ENCODE data around the gene TMEM175. TPM values are rescaled to one million over a fixed set of nuclear protein-coding genes. Genes with fewer than 3 reads are reported as not detected.

The TMEM175 gene
- total and polyA plus RNA-seq, 9 donors = 10.6 to 28.4 (median 21.2) TPM

DNA sequence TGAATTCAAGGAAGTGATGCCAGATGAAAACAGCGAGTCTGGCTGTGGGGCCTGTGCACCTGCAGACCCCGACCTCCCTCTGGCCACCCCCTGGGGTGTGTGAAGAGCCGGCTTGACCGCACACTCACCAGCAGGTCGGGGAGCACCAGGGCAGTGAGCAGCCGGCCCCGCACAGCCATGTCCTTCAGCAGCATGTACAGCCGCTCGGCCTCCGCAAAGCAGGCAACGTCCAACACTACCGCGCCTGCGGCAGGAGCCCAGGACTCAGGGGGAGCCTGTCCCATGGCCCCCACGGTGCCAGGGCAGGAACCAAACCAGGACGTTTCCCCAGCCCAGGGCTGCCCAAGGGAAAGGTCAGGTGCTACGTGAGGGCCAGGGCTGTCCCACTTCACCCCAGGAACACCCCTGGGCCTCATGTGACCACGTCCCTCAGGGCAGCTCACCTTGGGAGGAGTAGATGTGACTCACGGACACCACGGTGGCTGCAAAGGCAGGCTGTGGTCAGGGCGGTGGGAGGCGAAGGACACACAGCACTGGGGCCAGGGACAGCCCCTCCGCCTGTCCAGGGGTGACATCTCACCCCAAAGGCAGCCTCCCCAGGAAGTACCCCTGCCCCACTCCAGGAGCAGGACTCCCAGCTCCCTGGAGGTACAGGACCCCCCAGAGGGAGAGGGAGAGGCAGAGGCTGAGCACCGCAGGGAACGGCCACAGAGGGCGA is 32.9 kb downstream of the TMEM175 start:
- 90% methylated on average over 20 to 26 of the region's 26 CpGs for WGBS, 3 donors
- intact Hi-C loops (cut with DNase I) = no loop called here
- TF ChIP-seq, protein P1, sequence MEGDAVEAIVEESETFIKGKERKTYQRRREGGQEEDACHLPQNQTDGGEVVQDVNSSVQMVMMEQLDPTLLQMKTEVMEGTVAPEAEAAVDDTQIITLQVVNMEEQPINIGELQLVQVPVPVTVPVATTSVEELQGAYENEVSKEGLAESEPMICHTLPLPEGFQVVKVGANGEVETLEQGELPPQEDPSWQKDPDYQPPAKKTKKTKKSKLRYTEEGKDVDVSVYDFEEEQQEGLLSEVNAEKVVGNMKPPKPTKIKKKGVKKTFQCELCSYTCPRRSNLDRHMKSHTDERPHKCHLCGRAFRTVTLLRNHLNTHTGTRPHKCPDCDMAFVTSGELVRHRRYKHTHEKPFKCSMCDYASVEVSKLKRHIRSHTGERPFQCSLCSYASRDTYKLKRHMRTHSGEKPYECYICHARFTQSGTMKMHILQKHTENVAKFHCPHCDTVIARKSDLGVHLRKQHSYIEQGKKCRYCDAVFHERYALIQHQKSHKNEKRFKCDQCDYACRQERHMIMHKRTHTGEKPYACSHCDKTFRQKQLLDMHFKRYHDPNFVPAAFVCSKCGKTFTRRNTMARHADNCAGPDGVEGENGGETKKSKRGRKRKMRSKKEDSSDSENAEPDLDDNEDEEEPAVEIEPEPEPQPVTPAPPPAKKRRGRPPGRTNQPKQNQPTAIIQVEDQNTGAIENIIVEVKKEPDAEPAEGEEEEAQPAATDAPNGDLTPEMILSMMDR (IDR thresholded peaks at IDR 0.05) = no peak
- TF ChIP-seq POLR2A (IDR thresholded peaks at IDR 0.05) (no peak), EP300 (IDR thresholded peaks at IDR 0.05) (no peak)
- no peaks in the 10 kb centered on the region for H3K27me3 ChIP-seq
- no peak overlapping the region for H3K4me3 ChIP-seq
- H3K4me1 ChIP-seq (ENCODE audit: insufficient read depth) = no peaks in the 10 kb centered on the region
- H3K36me3 ChIP-seq = no peaks in the 10 kb centered on the region
- no peak overlapping the region for H3K27ac ChIP-seq
- DNase-seq = no peak
- H3K9me3 ChIP-seq = no peaks in the 10 kb centered on the region

DNA sequence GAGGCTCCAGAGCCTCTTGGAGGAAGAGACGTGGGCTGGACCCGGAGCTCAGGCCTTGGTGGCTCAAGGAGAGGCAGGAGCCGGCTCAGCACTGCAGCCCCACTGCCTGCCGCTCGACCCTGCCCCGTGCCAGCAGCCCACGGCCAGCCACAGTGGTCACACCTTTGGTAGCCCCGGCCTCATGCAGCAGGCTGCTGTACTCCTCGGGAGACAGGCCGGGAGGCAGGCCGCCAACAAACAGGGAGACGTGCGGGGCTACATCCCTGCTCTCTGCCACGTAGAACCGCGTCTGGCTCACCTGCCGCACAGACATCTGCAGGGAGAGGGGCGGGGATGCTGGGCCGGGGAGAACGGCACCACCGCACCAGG is 33.5 kb downstream of the TMEM175 start:
- WGBS, 3 donors = 89 to 90% (median 90%) methylated on average over 19 to 21 of the region's 21 CpGs
- Histone ChIP-seq H3K4me1 (ENCODE audit: insufficient read depth) (no peaks in the 10 kb centered on the region), H3K4me3 (no peak overlapping the region), H3K9me3 (no peaks in the 10 kb centered on the region), H3K27ac (no peak overlapping the region), H3K36me3 (no peaks in the 10 kb centered on the region), H3K27me3 (no peaks in the 10 kb centered on the region)
- TF ChIP-seq, protein P1 (IDR thresholded peaks at IDR 0.05) = no peak
- no peak for TF ChIP-seq EP300 (IDR thresholded peaks at IDR 0.05)
- TF ChIP-seq POLR2A (IDR thresholded peaks at IDR 0.05) = no peak
- no peak for DNase-seq
- intact Hi-C loops (cut with DNase I) = no loop called here

DNA sequence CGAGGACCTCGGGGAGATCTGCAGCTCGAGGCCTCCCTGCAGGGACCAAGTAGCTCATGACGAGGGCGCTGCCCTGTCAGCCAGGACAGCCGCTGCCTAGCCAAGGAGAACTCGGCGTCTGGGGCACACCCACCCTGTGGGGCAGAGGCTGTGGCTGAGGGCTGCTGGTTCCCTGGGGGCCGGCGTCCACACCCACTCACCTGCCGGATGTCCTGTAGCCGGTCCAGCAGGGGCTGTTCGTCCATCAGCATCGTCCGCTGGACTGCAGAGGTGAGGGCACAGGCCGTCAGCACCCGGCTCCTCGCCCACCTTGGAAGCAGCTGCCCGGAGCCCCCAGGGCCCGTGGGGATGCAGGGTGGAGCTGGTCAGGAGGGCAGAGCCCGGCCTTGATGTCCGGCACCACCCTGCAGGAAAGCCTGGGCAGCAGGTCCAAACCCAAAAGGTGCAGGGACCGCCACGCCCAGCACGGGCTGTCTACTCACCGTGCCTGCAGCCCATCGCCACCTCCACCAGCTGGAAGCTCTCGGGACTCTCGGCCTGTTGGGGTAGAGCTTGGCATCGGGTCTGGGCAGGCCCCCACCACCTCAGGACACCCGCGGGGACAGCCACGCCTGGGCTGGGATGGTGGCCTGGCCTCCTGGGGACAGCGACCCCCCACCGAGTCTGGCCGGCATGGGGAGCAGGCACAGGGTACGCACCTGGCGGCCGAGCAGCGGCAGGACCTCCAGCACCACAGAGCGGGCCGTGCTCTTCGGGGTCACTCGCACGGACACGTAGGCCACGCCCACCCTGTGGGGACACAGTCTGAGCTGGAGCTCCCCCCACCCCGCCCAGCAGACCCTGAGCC is 34.2 kb downstream of the TMEM175 start:
- intact Hi-C loops (cut with DNase I) = no loop called here
- Histone ChIP-seq H3K27ac (no peak overlapping the region), H3K4me3 (no peak overlapping the region), H3K4me1 (ENCODE audit: insufficient read depth) (no peaks in the 10 kb centered on the region), H3K36me3 (no peaks in the 10 kb centered on the region), H3K9me3 (no peaks in the 10 kb centered on the region), H3K27me3 (no peaks in the 10 kb centered on the region)
- WGBS, 3 donors = 88 to 92% (median 89%) methylated on average over 40 to 48 of the region's 48 CpGs
- no peak for DNase-seq
- TF ChIP-seq, protein P1 (IDR thresholded peaks at IDR 0.05) = no peak
- TF ChIP-seq EP300 (IDR thresholded peaks at IDR 0.05) (no peak), POLR2A (IDR thresholded peaks at IDR 0.05) (no peak)

DNA sequence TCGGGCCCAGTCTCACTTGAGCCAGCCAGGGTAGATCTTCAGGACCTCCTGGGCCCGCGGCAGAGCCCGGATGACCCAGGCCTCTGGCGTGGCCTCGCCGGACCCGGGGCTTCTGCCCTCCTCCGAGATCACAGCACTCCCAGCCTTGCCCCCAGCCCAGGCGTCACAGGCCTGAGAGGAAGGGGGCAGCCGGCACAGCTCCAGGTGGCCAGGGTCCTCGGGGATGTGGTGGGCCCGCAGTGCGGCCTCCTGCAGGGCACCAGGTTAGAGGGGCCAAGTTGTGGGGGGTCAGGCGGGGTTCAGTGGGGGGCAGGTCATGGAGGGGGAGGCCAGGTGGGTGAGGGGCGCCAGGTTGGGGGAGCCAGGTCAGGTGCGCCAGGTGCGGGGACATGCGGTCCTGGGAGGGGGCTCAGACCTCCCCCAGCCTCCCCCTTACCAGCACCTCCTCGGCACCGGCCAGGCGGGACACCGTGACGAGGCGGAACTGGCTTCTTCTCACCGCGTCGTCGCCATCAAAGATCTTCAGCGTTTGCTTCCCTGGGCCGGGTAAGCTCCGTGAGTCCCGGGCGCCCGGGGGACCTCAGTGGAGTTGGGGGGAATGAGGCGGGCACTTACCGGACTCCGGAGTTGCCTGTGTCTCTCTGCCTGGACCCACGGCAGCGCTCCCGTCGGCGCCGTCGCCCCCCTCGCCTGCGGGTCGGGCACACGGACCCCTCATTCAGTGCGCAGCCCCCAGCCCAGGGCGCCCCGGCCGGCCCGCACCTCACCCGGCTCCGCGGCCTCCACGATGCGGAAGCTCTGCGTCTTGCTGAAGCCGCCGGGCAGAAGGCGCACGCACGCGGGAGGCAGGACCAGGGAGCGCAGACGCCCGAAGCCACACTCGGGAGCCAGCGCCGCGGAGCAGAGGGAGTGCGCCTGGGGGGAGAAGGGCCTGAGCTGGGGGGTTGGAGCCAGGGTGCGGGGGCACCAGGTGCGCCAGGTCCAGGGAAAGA is 35.1 kb downstream of the TMEM175 start:
- no peak overlapping the region for H3K4me3 ChIP-seq
- H3K27ac ChIP-seq = no peak overlapping the region
- no peaks in the 10 kb centered on the region for H3K36me3 ChIP-seq
- intact Hi-C loops (cut with DNase I) = no loop called here
- no peak for TF ChIP-seq POLR2A (IDR thresholded peaks at IDR 0.05)
- TF ChIP-seq, protein P1 (IDR thresholded peaks at IDR 0.05) = no peak
- TF ChIP-seq EP300 (IDR thresholded peaks at IDR 0.05) = no peak
- WGBS, 3 donors = 42 to 52% (median 47%) methylated on average over 51 to 76 of the region's 76 CpGs
- DNase-seq = no peak
- no peaks in the 10 kb centered on the region for H3K9me3 ChIP-seq
- peaks cover 4% of the 10 kb centered on the region for H3K4me1 ChIP-seq (ENCODE audit: insufficient read depth)
- H3K27me3 ChIP-seq = no peaks in the 10 kb centered on the region
